BJ (cell line): ENCODE results near the gene CAPN2. TPM values are rescaled to one million over a fixed set of nuclear protein-coding genes. Genes with fewer than 3 reads are reported as not detected.

Source experiments
- CTCF ChIA-PET: fragments of 350-600 bp; formaldehyde crosslinking; extraction: SDS; loops from one replicate; lab custom pipeline; 2021; ENCODE audit warnings: antibody characterized with exemption, inconsistent platforms; lab: Yijun Ruan, JAX
- POLR2A ChIA-PET: fragments of 300-600 bp; sonication (Branson Sonifier 250); formaldehyde crosslinking; extraction: SDS; loops from one replicate; lab custom pipeline; 2021; ENCODE audit warnings: antibody characterized with exemption; lab: Charles Lee
- DNase-seq: peaks from one replicate; pipeline ENCODE4 v3.0.0-alpha.2; 2011; ENCODE audit warnings: low read depth
- H3K27me3 ChIP-seq: 2 replicates; pipeline ENCODE4 v1.6.0; 2011; ENCODE audit warnings: low read length; ENCODE audit not compliant: control insufficient read depth, insufficient read depth
- H3K36me3 ChIP-seq: 2 replicates; pipeline ENCODE4 v1.5.1; 2011; ENCODE audit warnings: low read length; ENCODE audit not compliant: control insufficient read depth, insufficient read depth
- H3K4me3 ChIP-seq: 2 replicates; pipeline ENCODE4 v1.5.1; 2011; ENCODE audit warnings: low read depth, mild to moderate bottlenecking, control low read depth, low read length
- CTCF ChIP-seq: IDR thresholded peaks from 2 replicates; pipeline ENCODE4 v1.5.1; 2011; ENCODE audit warnings: low read depth, mild to moderate bottlenecking, control low read depth, inconsistent platforms, low read length, moderate library complexity; ENCODE audit not compliant: insufficient read depth
- polyA plus RNA-seq: library from polyadenylated mRNA; depleted of rRNA; stranded (reverse); fragments of >200 nt; gene quantifications from 2 replicates; pipeline ENCODE4 v1.2.3, GENCODE V29; 2011

The CAPN2 gene
- polyA plus RNA-seq, 1 experiment = 222 TPM

GRCh38 chr1:223721658-223722607 lies 9.6 kb downstream of the CAPN2 start:
- ChIA-PET CTCF (interaction anchor here (1.4 to 2.6 kb wide), 4 partner anchors 11 to 27 kb away, joined by 4 to 19 read pairs (median 8); no protein-coding TSS in a partner anchor), POLR2A (no interaction called here)
- Histone ChIP-seq H3K27me3 (no peaks in the 10 kb centered on the region), H3K4me3 (no peak overlapping the region), H3K36me3 (peaks cover 15% of the 10 kb centered on the region)
- no peak for DNase-seq
- TF ChIP-seq CTCF = no peak

- Histone ChIP-seq H3K27me3 (no peaks in the 10 kb centered on the region), H3K36me3 (peaks cover 8% of the 10 kb centered on the region), H3K4me3 (no peak overlapping the region)
- TF ChIP-seq CTCF = no peak
- CTCF ChIA-PET = interaction anchor here (1.1 to 1.7 kb wide), 2 partner anchors 17 to 26 kb away, joined by 3 to 6 read pairs; no protein-coding TSS in a partner anchor
- DNase-seq = no peak
- POLR2A ChIA-PET = no interaction called here
Observed at GRCh38 chr1:223723351-223723904, 11.1 kb downstream of the CAPN2 start.

GRCh38 chr1:223724376-223724775 lies 12.0 kb downstream of the CAPN2 start:
- DNase-seq = no peak
- ChIA-PET POLR2A (no interaction called here), CTCF (no interaction called here)
- no peaks in the 10 kb centered on the region for H3K27me3 ChIP-seq
- H3K36me3 ChIP-seq = peaks cover 11% of the 10 kb centered on the region
- H3K4me3 ChIP-seq = no peak overlapping the region
- TF ChIP-seq CTCF = no peak

GRCh38 chr1:223725578-223725977 lies 13.2 kb downstream of the CAPN2 start:
- H3K4me3 ChIP-seq = no peak overlapping the region
- DNase-seq = no peak
- POLR2A ChIA-PET = no interaction called here
- H3K36me3 ChIP-seq = peaks cover 10% of the 10 kb centered on the region
- TF ChIP-seq CTCF = no peak
- CTCF ChIA-PET = interaction anchor here (1.2 kb wide), 1 partner anchor 49 kb away, joined by 4 read pairs; no protein-coding TSS in a partner anchor
- H3K27me3 ChIP-seq = no peaks in the 10 kb centered on the region

GRCh38 chr1:223726380-223727001 lies 14.2 kb downstream of the CAPN2 start:
- POLR2A ChIA-PET = interaction anchor here (1.0 kb wide), 1 partner anchor 11 kb away, joined by 3 read pairs; no protein-coding TSS in a partner anchor
- peak; percentile 82 for DNase-seq
- peaks cover 10% of the 10 kb centered on the region for H3K36me3 ChIP-seq
- no peak overlapping the region for H3K4me3 ChIP-seq
- no peaks in the 10 kb centered on the region for H3K27me3 ChIP-seq
- CTCF ChIA-PET = no interaction called here
- TF ChIP-seq CTCF = no peak
